Activated naive CD8-positive, alpha-beta T cell treated with anti-CD3 and anti-CD28 coated beads, Interleukin-2, amount 50 U/mL, for 16 hours (primary cell): ENCODE measurements around the gene PRKCSH.
"Not testable (repeated sequence)": the region's sequence is repeated elsewhere in the genome, so short reads cannot be mapped to it uniquely, and the experiment has no call there.

ENCODE experiments used
- DNase-seq: peaks from one replicate; pipeline ENCODE4 v3.0.0-alpha.2; 2020; ENCODE audit warnings: low read depth, low spot score

PRKCSH gene

DNA sequence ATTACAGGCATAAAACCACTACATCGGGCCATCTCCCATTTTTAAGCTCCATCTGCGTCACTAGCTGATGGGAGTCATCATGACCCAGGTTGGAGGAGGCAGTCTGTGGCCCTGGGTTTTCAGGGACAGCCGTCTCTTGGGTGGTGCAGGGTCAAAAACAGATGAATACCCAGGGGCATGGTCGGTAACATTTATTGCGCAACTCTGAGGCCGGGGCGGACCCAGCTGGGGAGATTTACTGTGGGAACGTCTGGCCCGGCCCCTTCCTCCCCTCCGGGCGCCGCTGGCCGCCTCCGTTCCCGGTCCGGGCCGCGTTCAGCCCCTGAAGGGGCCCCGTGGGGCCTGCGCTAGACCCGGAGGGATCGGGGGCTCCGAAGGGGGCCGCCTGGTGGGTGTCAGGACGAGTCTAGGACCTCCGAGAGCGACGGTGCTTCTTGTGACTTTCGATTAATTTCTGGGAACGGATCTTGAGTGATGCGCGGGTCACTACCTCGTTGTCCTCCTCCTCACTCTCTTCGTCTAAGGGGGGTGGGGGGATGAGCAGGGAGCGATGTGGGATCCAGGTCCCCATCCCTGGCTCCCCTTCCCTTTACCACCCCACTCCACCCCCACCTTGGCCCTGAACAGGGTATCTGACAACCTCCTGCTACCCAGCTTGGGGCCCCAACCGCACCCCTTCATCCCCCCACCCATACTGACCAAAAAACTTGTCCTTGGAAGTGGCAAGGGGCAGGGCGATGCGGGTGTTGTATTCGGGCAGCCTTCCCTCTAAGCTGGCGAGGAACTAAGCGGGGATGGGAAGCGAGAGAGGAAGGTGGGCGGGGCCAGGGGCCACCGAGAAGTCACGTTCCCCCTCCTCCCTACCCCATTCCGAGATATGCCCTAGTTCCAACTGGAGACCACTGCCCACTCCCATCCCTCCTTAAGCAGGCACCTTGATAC, 14.7 kb upstream of the PRKCSH start:
- no peak for DNase-seq

DNA sequence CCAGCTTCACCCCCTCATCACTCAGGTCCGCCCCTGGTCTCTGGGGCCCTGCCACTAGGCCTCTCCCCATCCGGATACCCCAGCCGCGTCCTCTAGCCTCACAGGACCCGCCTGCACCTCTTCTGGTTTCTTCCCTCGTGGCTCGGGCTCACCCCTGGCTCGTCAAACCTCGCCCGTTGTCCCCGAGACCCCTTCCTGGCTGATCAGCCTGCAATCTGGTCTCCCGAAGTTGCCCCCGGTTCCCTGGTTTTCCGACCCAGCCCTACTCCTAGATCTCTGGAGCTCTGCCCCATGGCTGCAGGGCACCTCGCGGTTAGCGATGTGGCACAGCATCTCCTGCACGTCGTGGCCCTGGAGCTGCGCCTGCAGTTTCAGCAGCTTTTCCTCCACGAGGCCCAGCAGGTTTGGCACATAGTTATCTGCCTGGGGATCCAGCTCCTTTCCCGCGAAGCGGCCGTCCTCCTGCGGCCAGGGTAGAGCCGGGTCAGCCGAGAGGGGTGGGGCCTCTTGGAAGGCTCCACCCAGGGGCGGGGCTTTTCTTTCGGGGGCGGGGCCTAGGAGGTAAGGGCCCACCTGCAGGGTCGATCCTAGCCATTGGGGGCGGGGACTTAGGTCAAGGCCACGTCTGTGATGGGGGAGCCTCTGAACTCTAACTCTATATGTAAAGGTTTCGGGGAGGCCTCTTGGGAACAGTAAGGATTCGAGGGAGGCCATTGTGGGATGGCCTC, 13.9 kb upstream of the PRKCSH start:
- no peak for DNase-seq

DNA sequence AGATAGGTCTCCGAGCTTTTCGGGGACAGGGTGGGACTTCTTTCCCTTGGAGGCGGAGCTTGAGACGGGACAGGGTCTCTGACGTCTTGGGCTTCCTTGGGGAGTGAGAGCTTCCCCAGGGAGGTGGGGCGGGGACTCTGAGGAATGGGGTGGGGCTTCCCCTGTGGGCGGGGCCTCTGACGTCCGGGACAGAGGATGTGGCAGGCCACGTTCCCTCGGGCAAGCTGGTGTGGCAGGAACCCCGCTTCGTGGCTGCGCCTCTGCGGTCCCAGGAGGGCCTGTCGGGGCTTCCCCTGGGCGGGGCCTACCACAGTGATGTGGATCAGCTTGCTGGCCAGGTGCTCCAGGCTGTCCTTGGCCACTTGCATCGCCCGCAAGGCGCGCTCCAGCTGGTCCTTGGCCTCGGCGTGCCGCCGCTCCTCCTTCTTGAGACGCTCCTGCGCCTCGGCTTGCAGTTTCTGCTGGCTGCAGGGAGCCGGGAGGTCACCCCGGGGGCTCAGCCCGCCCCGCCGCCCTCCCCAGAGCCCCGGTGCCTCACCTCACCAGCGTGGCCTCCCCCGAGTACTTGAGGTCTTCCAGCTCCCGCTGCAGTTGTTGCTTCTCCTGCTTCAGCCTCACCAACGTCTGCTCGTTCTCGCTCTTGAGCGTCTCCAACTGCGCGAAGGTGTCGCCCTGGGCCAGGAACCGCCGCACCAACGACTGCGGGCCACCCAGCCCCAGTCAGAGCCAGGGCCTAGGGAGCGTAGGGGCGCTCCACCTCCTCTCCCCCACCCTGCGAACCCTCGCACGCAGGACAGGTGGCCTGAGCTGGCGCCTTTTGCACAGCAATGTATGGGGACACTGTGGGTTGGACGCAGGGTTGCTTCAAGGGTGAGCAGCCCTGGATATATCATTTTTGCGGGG, 13.0 kb upstream of the PRKCSH start:
- DNase-seq: peak; percentile 20

DNA sequence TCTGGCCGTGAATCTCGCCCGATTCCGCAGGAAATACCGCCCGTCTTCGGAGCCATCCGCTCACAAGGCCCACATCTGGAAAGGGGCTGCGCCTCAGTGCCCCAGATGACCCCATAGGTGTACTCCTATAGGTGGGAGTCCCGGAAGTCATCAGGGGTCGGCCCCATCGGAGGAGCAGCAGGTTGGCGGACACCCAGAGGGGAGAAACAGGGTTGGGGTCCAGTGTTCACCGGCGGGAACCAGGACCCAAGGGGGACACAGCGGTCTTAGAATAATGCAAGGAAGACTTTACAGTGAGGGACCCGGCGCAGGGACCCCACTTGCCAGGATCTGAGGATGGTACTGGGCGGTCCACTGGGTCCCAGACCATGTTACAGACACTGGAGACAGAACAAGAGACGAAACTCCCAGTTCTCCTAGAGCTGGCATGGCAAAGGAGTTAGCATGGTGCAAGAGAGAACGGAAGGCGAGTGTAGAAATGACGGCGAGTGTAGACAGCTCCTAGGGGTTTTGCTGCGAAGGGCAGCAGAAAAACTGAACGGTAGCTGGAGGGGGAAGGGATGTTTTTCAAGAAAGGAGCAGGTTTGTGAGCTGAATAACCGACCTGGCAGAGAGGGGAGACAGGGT, 12.2 kb upstream of the PRKCSH start:
- DNase-seq: no peak

DNA sequence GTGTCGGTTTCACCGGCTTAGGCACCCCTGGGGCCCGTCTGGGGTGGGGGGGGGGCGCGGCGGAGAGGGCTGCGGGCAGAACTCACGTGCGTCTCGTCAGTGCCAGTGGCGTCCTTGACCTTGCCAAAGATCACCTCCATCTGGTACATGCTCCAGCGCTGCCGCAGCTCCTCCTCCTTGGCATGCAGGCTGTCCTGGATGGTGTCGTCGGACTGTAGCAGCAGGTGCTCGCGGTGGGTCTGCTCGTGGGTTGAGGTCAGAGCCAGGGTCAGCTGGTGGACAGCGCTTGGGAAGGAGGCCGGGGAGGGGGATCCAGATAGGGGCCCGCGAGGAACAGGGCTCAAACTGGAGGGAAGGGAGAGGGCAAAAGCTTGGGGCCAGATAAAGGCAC, 11.6 kb upstream of the PRKCSH start:
- DNase-seq: no peak

DNA sequence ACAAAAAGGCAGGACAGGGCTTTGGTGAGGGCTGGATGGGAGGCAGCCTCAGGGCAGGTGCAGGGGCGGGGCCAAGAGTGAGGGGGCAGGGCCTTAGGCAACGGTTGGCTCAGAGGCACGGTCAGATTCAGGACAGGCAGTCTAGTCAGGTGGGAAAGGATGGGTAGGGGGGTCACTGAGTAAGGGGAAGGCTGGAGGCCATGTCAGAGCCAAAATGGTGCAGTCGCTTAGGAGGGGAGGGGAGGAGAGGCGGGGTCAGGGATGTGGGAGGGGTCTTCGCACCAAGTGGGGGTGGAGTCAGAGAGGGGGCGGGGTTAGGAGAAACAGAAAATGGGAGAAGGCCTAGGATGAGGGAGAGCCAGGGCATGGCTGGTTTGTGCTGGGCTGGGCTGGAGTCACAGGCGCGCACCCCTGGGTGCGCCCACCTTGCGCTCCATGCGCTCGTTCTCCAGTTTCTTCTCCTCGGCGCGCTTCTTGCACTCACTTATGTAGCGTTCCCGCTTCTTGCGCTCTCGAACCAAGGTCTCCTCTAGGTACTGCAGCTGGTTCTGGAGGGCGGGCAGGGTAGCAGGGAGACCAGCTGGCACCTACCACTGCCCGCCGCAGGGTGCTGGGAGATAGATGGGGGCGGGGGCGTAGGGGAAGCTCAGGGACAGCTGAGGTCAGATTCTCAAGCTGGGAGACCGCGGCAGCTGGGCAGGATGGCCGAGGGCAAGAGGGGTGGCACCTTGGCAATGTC, 9.5 kb upstream of the PRKCSH start:
- no peak for DNase-seq

DNA sequence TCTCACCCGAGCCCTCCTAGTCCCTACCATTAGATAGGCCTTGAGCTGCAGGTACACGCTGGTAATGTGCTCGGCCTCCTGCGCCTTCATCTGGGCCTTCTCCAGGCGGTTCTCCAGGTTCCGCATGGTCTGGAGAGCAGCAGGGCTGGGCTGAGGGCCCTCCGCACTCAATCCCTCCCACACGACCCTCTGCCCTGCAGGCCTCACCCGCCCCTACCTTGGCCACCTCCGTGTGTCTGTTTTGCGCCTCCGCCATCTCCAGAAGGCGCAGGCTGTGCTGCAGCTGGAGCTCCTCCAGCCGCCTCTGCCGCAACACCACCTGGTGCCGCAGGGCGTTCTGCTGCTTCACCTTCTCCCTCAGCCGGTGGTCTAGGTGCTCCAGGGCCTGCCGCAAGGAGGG, 8.8 kb upstream of the PRKCSH start:
- DNase-seq: no peak

DNA sequence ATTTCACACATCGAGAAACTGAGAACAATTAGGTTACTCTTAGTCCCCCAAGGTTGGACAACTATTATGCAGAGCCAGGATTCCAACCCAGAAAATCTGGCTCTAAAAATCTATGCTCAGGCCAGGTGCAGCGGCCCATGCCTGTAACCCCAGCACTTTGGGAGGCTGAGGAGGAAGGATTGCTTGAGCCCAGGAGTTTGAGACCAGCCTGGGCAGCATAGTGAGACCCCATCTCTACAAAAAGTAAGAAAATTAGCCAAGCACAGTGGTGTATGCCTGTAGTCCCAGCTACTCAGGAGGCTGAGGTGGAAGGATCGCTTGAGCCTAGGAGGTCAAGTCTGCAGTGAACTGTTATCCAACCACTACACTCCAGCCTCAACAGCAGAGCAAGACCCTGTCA, 1.9 kb upstream of the PRKCSH start:
- not testable (repeated sequence) for DNase-seq

DNA sequence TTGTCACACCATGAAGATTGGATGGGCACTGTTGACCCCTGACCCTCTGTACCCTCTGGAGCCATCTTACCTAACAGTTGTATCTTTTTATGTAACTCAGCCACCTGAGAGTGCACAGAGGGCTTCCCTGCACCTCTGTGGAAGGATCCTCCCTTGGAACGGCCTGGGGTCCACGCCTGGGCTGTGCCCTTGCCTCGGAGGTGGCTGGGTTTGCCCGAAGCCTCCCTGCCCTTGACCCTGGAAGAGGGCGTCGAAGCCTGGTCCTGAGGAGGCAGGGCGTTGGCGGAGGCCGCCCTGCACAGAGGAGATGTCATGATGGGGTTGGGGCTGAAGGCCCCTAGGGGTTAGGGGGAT, 755 bp upstream of the PRKCSH start:
- no peak for DNase-seq

DNA sequence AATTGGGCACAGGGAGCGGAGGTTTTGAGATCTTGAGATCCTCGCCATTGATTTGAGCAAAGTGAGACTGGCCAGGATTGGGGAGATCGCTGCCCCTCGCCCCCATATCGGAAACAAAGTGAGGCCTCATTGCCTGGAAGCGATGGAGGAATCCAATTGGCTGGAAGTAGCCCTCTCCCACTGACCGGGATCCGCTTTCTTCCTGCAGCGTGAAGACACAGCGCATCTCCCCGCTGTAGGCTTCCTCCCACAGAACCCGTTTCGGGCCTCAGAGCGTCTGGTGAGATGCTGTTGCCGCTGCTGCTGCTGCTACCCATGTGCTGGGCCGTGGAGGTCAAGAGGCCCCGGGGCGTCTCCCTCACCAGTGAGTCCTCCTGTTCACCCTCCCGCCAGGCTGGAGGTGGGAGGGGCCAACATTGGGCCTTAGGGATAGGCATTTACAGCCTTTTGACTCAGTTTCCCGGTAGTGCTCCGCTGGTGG, 438 bp downstream of the PRKCSH start:
- no peak for DNase-seq

DNA sequence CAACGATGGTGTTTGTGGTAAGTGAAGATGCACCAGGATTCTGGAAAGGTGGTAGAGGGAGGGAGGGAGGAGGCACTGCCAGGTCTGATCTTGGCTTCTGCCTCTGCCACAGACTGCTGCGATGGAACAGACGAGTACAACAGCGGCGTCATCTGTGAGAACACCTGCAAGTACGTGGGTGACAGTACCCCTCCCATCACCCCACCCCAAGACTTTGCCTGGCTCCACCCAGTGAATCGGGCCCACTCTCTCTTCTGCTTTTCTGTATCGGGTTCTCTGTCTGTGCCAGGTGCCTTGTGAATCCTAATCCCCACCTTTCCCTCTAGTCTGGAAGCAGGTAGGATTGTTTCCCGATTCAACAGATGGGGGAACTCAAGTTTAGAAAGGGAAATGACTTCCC, 2.5 kb downstream of the PRKCSH start:
- no peak for DNase-seq

DNA sequence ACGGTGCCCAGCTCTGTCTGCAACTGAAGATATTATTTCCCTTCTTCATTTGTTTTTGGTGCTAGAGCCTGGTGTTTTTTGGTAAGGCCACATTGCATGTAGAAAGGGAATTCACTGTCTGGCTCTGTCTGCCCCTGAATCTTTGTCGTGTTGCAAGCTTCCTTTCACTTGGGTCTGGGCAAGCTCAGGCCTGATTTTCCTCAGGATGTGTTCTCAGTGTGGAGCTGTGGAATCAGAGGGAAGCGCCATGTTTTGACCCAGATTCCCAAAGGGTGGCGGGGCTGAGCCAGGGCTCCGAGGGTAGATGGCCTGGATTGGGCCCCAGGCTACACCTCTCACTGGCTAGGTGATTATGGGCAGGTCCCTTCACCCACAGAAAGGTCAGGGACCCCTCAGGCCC, 8.6 kb downstream of the PRKCSH start:
- no peak for DNase-seq

DNA sequence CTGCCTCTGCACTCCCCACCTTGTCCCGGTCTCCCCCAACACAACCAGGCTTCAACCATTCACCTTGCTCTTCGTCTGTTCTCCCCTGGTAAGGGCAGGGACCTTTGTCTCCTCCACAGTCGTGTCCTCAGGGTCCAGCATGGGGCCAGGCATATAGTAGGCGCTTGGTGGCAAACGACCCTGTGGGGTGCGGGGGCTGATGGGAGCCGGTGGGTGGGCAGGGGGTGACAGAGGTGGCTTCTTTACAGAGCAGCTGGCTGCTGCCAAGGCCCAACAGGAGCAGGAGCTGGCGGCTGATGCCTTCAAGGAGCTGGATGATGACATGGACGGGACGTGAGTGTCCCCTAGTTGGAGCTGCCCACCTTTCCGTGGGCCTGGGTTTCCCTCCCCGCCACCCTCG, 9.7 kb downstream of the PRKCSH start:
- DNase-seq: no peak

DNA sequence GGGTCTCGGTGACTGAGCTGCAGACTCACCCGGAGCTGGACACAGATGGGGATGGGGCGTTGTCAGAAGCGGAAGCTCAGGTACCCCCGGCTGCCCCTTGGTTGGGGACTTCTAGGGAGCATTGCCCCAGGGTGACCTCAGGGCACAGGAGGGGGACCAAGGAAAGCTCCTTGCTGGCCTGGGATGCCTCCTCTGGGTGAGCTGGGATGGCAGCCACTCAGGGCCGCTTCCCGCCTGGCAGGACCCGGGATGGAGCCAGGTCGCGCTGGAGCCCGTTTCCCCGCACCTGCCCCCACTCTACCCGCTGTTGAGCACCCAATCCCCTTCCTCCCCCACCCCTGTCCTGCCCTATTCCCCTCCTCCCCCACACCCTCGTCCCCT, 10.8 kb downstream of the PRKCSH start:
- DNase-seq: no peak

DNA sequence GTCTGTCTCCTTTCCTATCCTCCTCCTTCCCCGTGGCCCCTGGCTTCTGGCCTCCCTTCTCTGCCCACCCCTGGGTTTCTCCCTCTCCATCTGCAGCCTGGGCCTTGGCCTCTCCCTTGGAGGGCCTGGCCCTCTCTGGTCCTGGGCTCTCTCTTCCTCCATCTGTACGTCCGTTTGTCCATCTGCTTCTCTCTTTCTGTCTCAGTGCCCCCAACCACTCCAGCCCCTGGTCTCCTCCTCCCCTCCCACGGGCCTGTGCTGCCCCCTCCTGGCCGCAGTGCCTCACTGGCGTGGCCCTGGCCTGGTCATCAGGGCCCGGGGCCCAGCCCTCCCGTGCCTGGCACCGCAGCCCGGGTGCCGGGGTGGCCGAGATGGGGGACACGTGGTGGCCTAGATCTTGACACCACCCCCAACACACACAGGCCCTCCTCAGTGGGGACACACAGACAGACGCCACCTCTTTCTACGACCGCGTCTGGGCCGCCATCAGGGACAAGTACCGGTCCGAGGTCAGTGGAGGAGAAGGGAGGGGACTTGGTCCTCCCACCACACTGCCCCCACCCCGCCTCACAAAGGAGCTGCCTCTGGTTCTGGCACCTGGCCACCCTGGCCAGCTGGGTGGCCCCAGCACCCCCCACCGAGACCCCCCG, 11.3 kb downstream of the PRKCSH start:
- DNase-seq: no peak

DNA sequence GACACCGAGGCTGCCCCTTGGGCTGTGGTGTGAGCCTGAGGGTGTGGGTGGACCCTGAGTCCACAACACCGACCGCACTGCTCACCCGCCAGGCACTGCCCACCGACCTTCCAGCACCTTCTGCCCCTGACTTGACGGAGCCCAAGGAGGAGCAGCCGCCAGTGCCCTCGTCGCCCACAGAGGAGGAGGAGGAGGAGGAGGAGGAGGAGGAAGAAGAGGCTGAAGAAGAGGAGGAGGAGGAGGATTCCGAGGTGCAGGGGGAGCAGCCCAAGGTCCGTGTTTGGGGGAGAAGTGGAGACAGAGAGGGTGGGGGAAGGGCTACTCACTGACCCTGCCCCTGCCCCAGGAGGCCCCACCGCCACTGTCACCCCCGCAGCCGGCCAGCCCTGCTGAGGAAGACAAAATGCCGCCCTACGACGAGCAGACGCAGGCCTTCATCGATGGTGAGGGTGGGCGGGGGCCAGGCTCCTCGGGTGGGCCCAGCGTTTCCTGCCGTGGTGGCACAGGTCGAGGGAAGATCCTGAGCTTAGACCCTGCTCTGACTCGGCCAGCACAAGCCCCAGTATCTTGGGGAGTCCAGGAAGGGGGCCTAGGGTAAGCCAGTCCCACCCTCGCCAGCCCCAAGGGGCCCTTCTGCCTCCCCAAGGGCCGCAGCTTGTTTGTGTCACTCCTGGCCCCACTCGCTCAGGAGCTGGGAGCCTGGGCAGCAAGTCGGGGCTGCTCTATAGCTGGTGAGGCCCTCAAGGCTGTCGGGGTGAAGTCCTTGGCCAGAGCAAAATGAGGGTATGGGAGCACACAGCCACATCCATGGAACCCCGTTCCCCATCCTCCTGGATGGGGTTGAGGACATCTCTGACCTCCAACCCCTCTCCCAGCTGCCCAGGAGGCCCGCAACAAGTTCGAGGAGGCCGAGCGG, 12.2 kb downstream of the PRKCSH start:
- DNase-seq: no peak

DNA sequence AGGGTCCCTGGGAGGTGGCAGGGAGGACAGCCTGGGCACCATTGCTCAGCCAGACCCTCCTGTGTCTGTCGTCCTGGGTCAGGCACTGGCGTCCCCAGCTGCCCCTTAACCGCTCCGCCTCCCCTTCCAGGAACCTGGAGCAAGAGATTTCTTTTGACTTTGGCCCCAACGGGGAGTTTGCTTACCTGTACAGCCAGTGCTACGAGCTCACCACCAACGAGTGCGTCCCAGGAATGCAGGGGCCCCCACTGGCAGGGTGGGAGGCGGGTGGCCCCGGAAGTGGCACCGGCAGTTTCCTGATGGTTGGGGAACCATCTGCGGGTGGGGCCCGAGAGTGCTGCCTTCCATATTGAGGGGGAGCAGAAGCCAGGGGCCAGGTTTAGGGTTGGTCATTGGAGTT, 13.0 kb downstream of the PRKCSH start:
- DNase-seq: no peak

DNA sequence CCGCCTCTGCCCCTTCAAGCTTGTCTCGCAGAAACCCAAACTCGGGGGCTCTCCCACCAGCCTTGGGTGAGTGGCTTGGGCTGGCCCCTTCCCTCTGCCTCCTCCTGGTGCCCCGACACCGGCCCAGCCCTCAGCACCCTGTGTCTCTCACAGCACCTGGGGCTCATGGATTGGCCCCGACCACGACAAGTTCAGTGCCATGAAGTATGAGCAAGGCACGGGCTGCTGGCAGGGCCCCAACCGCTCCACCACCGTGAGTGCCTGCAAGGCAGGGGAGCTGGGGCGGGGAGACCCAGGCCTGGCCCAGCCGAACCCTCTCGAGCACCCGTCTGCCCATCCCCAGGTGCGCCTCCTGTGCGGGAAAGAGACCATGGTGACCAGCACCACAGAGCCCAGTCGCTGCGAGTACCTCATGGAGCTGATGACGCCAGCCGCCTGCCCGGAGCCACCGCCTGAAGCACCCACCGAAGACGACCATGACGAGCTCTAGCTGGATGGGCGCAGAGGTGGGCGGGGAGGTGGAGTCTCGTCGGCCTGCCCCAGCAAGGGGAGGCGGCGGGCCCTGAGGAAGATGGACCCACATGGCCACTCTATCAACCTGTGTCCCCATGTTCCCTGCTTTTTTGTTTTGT, 13.6 kb downstream of the PRKCSH start:
- DNase-seq: no peak
